Measurements from ENCODE around the gene PARD3.

DNA sequence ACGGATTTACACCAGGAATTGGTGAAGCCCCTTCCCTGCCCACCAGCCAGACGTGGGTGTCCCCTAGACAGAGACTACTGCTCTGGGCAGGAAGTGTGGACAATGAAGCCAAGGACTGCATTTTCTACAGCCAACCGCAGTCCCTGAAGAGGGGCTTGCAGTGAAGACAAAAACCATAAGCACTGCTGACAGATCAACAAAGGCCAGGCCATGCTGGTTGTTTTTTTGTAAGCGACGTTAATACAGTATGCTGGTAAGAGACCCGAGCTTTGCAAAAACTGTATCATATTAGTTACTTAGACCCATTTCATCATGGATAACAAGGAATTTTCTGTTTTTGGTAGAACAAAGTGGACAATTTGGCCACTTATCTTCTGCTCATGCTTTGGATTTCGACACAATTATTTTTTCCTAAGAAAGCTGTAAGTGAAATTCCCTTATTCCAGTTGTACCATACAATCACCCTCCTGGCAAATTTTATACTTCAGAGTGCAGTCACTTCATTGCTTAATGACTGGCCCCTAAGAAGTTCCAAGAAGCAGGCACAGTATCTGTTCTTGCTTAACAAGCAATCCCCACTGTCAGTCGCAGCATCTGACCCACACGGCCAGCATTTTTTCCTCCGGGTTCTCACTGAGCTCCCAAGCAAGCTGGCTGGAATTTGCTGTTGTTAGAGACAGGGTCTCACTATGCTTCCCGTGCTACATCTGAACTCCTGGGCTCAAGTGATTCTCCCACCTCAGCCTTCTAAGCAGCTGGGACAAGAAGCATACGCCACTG is 163.5 kb downstream of the PARD3 start:
- no peak for TF ChIP-seq POLR2A (IDR thresholded peaks at IDR 0.05)
- TF ChIP-seq, protein P1, sequence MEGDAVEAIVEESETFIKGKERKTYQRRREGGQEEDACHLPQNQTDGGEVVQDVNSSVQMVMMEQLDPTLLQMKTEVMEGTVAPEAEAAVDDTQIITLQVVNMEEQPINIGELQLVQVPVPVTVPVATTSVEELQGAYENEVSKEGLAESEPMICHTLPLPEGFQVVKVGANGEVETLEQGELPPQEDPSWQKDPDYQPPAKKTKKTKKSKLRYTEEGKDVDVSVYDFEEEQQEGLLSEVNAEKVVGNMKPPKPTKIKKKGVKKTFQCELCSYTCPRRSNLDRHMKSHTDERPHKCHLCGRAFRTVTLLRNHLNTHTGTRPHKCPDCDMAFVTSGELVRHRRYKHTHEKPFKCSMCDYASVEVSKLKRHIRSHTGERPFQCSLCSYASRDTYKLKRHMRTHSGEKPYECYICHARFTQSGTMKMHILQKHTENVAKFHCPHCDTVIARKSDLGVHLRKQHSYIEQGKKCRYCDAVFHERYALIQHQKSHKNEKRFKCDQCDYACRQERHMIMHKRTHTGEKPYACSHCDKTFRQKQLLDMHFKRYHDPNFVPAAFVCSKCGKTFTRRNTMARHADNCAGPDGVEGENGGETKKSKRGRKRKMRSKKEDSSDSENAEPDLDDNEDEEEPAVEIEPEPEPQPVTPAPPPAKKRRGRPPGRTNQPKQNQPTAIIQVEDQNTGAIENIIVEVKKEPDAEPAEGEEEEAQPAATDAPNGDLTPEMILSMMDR (IDR thresholded peaks at IDR 0.05): no peak
